ENCODE data around the gene SELENOO.
"Not testable (repeated sequence)": the region's sequence is repeated elsewhere in the genome, so short reads cannot be mapped to it uniquely, and the experiment has no call there.

Gene SELENOO

DNA sequence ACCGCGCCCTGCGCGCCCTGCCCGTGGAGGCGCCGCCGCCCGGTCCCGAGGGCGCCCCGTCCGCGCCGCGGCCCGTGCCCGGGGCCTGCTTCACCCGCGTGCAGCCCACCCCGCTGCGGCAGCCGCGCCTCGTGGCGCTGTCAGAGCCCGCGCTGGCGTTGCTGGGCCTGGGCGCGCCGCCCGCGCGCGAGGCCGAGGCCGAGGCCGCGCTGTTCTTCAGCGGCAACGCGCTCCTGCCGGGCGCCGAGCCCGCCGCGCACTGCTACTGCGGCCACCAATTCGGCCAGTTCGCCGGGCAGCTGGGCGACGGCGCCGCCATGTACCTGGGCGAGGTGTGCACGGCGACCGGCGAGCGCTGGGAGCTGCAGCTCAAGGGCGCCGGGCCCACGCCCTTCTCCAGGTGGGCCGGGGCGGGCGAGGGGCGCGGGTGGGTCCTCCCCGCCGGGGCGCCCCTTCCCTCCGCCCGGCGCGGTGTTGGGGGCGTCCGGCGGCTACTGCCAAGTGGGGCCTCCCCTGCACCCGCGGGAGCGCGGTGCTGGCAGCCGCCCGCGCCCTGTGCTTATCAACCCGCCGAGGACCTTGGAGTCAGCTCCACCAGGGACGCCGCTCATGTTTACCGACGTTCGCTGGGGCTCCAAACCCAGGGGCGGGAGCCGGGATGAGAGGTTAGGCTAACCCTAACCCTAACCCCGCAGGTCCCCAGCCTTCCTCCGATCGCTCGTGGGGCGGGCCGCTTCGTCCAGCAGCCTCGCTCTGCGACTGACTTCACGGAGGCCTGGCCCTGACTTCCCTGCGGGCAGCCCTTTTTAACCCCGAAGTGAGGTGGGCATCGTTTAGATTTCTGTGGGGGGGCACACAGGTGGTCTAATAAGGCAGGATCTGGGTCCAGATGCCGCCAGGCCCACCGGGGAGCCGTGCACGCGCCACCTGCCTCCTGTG is 649 bp downstream of the SELENOO start:
- DNase-seq: no peak

DNA sequence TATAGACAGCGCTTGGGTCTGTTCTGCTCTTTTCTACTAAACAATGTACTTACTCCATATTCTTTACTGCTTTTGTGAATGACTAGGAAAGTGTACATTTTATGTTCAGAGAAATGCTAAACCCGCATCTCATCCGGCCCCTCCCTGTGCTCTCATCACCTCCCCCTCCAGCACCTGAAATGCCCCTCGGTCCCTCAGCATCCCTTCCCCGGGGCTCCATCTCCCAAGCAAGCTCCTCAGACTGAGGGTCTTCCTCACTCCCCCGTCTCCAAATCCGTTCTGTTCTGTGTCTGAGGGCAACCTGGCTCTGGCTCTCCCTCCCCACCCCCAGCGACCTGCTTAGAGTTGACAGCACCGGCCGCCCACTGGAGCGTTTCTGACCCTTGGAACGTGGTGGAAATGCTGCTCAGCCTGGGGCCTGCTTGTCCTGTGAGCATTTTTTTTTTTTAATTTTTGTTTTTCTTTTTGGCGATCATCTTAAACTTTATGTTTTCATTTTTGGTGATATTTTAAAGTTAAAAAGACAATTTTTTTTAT is 1.4 kb downstream of the SELENOO start:
- no peak for DNase-seq

DNA sequence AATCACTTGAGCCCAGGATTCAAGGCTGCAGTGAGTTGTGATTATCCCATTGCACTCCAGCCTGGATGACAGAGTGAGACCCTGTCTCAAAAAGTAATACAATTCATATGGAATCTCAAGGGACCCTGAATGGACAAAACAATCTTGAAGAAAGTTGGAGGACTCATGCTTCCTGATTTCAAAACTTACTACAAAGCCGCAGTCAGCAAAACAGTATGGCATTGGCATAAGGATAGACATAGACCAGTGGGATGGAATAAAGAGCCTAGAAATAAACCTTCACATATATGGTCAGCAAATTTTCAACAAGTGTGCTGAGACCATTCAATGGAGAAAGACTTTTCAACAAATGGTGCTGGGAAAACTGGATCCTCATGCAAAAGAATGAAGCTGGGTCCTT is 2.5 kb downstream of the SELENOO start:
- no peak for DNase-seq

DNA sequence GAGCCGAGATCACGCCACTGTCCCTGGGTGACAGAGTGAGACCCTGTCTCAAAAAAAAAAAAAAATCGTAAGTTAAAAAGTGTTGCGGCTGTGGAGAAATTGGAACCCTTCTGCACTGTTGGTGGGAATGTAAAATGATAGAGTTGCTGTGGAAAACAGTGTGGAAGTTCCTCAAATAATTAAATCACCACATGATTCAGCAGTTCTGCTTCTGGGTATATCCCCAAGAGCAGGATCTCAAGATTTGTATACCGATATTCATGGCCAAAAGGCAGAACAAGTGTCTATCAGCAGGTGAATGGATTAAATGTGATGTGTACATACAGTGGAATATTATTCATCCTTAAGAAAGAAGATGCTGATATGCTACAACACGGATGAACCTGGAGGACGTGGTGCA is 3.8 kb downstream of the SELENOO start:
- no peak for DNase-seq

- DNase-seq: not testable (repeated sequence)
Measured at GRCh38 chr22:50204998-50205397, 4.2 kb downstream of the SELENOO start.

DNA sequence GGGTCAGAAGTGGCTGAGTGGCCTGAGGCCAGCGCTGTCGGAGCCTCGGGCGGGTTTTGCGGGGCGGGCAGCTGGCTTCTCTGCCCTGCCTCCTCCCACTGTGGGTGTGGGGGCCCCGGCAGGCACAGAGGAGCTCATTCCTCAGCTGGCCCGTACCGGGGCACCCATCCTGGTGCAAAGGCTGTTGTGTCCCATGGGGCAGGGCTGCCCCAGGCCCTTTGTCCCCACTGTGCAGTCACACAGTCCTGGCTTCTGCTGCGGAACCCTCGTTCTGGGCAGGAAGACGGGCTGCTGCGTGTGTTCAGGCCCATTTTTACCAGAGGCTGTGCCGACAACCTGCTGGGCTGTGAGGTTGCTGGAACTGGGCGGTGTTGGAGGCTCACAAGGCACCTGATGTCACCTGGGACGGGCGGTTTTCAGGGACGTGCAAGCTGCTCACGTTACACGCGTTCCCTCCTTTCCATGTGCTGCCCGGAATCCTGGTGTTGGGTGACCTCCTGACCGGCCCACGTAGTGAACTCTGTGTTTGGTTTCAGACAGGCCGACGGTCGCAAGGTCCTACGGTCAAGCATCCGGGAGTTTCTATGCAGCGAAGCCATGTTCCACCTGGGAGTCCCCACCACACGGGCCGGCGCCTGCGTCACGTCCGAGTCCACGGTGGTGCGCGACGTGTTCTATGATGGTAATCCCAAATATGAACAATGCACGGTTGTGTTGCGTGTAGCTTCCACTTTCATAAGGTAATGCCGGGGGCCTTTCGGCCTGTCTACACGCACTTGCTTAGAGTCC is 5.2 kb downstream of the SELENOO start:
- no peak for DNase-seq

DNA sequence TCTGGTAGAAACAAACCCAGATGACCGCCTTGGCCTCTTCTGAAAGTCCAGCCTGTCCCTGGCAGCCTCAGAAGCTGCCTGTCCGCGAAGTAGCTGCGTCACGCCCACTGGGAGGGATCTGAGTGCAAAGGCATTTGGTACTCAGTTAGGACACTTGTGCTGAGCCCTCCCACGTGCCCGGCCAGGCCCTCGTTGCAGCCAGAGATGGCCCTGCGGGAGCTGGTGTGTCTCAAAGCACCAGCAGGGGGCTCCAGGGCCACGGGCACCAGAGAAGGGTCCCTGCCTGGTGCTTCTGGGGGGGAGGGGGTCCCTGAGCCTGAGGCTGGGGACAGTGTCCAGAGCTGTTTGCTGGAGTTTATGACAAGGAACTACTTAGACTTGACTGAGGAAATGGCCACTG is 5.8 kb downstream of the SELENOO start:
- DNase-seq: no peak

GRCh38 chr22:50207383-50208140 is 6.8 kb downstream of the SELENOO start:
- DNase-seq: no peak

DNA sequence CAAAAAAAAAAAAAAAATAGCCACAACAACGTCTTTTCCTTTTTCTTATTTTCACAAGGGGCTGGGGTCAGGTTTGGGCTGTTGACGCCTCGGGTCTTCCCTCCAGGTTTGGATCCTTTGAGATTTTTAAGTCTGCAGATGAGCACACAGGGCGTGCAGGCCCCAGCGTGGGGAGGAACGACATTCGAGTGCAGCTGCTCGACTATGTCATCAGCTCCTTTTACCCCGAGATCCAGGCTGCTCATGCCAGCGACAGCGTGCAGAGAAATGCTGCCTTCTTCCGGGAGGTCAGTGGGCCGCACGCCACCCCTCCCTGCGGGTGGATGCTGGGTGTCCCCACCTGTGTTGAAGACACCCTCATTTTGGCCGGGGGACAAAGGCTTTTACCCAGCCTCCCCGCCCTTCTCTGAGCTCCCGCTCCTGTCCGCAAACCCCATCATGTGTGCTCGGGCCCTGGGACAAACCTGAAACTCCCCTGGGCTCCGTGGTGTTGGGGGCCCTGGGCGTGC is 7.7 kb downstream of the SELENOO start:
- no peak for DNase-seq

- DNase-seq: no peak
Measured at GRCh38 chr22:50208939-50209892, 8.4 kb downstream of the SELENOO start.

GRCh38 chr22:50209893-50210292 is 9.1 kb downstream of the SELENOO start:
- peak; percentile 30 to 40 for DNase-seq

- no peak for DNase-seq
Measured at GRCh38 chr22:50210378-50211139, 9.7 kb downstream of the SELENOO start.

- no peak for DNase-seq
Measured at GRCh38 chr22:50211147-50211546, 10.3 kb downstream of the SELENOO start.

GRCh38 chr22:50213263-50213662 is 12.5 kb downstream of the SELENOO start:
- no peak for DNase-seq

DNA sequence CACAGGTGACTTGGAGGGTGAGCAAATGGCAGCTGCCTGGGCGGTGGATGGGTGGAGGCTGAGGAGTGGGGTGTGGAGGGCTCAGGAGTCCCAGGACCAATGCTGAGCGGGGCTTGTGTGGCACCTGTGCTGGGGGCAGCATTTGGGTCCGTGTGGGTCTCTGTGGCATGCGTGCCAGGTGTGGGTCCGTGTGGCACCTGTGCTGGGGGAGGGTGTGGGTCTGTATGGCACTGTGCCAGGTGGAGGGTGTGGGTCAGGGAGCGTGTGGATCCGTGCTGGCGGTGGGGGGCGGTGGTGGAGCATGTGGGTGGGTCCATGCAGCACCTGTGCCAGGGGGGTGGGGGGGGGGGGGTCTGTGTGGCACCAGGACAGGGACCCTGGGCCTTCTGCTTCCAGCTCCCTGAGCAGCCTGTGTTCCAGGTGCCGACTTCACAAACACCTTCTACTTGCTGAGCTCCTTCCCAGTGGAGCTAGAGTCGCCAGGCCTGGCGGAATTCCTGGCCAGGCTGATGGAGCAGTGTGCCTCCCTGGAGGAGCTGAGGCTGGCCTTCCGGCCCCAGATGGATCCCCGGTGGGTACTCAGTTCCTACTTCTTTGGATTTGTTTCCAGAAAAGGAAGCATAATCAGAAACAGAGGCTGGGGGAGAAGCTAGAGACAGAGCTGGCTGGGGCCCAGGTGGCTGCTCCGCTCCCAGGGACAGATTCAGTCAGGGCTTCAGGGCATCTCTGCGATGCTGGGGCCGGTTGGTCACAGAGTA is 14.7 kb downstream of the SELENOO start:
- DNase-seq: no peak

DNA sequence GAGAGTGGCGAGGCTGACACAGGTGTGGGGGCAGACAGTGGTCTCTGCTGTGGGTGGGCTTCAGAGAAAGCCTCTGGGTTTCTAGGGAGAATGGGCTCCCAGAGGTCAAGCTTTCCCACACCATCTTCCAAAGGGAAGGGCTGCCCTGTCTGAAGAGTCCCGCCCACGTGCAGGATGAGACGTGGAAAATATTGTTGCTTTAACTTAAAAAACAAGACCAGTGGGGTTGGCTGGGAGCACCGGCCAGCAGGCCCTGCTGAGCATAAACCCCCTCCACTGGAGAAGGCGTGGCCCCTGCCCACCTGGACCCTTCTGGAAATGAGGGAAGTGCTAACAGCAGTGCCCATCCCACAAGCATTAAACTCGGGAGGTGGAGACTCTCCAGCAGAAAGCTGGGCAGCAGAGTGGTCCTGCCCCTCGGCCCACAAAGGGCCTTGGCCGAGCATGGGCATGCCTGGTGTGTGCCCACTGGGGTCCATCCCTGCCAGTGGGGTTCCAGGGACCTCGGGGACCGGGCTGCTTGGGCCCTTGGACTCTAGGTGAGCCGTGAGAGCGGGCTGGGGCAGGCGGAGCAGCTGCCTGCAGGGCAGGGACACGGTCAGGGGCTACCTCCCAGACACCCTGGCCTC is 15.4 kb downstream of the SELENOO start:
- no peak for DNase-seq

DNA sequence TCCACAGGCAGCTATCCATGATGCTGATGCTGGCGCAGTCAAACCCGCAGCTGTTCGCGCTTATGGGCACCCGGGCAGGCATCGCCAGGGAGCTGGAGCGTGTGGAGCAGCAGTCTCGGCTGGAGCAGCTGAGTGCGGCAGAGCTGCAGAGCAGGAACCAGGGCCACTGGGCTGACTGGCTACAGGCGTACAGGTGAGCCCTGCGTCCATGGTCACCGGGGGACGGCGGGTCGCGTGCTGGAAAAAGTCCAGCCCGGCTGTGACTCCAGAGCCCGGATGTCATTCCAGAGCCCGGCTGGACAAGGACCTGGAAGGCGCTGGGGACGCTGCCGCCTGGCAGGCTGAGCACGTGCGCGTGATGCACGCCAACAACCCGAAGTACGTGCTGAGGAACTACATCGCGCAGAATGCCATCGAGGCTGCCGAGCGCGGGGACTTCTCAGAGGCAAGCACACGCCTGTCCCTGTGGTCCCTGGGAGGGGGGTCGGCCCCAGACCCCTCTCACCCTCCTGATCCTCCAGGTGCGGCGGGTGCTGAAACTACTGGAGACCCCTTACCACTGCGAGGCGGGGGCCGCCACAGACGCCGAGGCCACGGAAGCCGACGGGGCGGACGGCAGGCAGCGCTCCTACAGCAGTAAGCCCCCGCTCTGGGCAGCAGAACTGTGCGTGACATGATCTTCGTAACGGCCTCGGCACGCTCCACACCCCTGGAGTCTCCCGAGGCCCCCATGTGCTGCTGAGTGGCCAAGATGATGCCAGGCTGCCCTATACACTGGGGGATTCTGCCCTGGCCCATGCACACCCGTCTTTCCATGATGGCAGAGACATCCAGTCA is 16.1 kb downstream of the SELENOO start:
- DNase-seq: no peak

- DNase-seq: no peak
Measured at GRCh38 chr22:50217543-50218152, 16.8 kb downstream of the SELENOO start.
